HG03175 (cell line): ENCODE results near the gene LETM1.
A peak's percentile ranks its signal among the peaks of the same experiment; 100 is the strongest.
"Not testable (repeated sequence)": the region's sequence is repeated elsewhere in the genome, so short reads cannot be mapped to it uniquely, and the experiment has no call there.

ENCODE experiments used
- ATAC-seq: cut with Tn5 transposase; IDR thresholded peaks from one replicate; pipeline ENCODE4 v1.9.1; 2021; ENCODE audit warnings: mild to moderate bottlenecking, moderate library complexity; ENCODE audit not compliant: unreplicated experiment

LETM1 gene

DNA sequence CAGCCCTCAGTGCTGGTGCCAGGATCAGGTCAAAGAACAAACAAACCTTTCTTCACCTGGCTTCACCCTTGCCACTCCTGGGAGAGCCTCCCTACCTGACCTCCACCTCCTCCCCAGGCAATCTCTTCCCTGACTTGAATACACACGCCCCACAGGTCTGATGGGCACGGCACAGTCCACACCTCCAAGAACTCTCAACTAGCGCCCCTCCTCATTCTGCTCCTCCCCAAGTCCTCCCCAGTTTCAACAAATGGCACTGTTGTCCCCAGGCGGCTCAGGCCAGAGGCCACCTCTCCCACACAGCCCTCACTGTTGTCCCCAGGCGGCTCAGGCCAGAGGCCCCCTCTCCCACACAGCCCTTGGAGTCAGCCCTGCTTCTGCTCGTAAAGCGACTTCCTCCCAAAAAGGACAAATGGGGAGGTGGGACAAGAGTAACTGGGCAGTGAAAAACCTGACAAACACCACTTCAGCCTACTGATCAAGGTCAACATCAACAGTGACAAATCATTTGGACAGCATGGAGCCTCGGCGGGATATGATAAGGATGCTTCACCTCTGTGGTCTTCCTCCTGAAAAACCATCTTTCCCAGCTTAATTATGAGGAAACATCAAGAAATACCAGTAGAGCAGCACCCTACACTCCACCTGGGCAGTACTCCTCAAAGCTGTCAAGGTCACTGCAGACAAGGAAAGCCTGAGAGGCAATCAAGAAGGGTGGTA is 2.9 kb downstream of the LETM1 start:
- ATAC-seq = no peak

DNA sequence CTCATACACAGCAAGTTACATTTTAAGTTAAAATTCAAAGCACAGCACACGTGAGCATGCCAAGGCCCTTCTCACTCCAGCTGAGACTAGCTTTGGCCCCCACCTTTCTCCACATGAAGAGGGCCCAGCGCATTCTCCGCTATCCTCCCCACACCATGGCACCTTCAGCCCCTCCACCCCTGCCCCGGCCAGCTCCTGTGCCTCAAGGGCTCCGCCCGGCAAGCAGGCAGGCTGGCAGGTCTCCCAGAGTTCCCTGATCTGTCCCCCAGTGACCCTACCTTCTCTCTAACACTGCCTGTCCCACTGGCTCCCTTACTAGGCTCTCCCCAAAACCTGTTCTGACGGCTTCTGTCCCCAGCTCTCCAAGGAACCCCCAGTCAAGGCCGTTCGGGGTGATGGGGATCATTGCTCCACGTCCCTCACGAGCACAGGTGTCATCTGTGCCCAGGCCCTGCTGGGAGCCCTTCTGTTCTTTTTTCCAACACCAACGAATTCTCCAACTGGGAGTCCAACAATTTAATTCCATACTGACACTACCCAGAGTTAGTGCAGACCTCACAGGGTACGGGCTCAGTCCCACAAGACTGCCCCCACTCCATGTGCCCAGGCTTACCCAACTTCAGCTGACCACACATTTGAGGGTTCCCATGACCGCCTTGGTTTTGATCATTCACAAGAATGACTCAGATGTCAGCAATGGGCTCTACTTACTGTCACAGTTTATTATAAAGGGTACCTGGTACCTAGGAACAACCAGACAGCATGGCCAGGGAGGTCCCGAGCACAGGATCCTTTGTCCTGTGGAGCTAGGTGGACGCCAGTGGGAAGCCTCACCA is 4.2 kb downstream of the LETM1 start:
- no peak for ATAC-seq

DNA sequence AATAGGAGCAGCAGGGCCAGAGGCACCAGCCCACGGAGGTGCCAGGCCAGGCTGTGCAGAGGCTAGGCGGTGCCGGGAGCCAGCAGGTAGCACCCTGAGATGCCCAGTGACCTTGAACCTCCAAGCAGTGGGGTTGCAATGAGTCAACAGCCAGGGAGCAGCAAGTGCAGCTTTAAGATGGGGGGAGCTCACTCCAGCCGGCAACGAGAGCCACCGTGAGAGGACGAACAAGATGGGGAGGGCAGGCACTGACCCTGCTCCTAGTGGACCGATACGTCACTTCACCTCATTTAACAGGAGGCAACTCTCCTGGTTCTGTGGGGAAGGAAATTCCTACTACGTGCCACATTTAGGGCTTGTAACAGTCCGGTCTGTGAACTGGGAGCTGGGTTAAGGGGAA is 4.8 kb downstream of the LETM1 start:
- ATAC-seq = no peak

DNA sequence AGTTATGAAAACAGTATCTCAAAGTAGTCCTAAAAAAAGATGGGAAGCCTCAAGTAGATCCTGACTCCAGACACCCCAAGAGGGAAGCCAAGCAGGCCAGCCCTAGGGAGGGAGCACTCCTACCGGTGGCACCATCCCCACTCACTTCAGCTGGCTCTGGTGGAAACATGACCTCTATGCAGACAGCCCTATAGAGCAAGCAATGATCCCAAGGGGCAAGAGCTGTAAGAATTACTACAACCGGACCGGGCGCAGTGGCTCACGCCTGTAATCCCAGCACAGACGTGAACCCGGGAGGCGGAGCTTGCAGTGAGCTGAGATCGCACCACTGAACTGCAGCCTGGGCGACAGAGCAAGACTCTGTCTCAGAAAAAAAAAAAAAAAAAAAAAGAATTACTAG is 5.7 kb downstream of the LETM1 start:
- ATAC-seq = no peak

DNA sequence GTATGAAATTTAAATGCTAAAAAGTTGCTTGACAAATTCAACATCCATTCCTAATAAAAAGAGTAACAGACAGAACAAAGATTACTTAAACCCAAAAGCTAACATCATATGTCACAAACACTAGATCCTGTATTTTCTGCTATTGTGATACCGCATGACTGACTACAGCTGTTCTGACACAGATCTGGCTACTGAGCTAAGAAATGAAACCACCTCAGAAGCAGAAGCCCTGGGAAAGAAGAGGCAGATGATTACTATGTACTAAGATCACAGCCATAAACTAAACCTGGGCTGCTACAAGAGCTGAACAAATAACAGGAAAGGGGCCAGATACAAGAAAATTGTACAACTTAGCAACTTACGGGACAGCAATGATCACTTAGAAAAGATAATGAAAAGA is 9.4 kb downstream of the LETM1 start:
- no peak for ATAC-seq

DNA sequence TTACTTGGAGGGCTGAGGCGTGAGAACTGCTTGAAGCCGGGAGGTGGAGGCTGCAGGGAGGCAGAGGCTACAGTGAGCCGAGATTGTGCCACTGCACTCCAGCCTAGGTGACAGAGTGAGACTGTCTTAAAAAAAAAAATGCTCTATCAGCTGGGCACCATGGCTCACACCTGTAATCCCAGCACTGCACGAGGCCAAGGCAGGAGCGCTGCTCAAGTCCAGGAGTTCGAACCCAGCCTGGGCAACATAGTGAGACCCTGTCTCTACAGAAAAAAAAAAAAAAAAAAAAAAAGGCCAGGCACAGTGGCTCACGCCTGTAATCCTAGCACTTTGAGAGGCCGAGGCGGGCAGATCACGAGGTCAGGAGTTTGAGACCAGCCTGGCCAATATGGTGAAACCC is 11.3 kb downstream of the LETM1 start:
- not testable (repeated sequence) for ATAC-seq

DNA sequence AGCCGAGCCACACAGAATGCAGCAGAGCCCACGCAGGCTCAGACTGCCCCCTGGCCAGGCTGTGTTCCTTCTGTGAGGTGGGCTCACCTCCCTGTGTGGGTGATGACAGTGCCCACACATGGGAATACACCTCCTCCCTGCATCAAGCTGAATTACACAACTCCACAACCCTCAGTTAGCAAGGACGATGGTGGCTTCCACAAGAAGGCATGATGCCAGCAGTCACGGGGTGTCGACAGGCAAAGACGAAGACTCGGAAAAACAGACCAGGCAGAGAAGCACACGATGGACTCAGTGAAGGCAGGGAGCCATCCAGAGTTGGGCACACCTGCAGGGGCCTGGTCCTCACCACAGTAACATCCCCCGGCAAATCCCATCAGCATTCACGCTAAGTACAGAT is 12.1 kb downstream of the LETM1 start:
- ATAC-seq = no peak

DNA sequence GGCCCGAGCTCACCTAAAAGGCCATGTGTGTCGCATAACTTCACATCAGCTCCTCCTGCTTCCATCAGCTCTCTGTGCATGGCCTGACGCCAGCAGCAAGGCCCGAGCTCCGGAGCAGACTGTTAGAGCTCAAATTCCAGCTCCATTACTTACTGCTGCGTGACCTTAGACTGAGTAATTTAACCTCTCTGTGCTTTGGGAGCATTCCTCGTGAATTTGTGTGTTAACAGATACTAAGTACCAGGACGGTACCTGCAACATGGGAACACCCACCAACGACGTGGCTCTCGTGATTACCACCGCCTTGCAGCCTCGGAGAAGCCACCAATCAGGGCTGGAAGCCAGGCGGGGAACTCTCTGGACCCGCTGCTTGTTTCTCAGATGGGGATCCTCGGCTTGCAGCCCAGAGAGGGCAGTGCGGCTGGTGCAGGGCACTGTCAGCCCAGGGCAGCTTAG is 12.9 kb downstream of the LETM1 start:
- ATAC-seq = no peak

DNA sequence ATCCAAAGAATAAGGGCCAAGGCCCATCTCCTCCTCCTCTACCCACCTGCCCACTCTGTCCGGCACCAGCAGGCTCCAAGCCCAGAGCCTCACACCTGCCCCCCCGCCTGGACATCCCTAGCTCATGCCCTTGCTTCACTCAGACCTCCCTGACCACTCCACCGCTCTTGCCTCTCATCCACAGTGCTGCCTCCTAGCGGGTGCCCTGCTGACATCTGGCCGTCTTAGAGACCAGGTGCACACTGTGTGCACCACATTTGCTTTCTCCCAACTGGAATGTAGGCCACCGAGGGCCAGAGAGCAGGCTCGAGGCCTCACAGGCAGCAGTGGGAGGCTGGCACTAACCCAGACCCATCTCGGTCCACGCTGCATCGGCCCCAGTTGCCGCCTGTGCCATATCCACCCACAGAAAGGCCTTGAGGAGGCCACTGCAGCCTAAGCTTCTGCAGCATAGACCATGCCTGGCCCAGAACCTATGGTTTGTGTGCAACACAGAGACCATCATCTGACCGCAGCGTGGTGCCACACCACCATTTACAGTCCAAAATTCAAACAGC is 13.5 kb downstream of the LETM1 start:
- no peak for ATAC-seq

DNA sequence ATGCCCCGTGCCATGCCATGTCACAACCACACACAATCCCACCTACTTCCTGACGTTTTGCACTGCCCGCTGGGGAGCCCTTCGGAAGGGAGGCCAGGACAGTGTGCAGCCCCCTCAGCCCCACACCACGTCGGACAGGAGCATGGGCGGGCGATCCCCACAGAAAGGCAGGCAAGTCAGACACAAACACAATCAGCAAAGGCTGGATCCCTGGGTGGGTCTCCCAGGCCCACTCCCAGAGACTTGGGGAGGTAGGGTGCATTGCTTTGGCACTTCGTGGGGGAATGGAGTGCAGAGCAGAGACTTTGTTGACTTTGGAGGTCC is 14.1 kb downstream of the LETM1 start:
- ATAC-seq = no peak

DNA sequence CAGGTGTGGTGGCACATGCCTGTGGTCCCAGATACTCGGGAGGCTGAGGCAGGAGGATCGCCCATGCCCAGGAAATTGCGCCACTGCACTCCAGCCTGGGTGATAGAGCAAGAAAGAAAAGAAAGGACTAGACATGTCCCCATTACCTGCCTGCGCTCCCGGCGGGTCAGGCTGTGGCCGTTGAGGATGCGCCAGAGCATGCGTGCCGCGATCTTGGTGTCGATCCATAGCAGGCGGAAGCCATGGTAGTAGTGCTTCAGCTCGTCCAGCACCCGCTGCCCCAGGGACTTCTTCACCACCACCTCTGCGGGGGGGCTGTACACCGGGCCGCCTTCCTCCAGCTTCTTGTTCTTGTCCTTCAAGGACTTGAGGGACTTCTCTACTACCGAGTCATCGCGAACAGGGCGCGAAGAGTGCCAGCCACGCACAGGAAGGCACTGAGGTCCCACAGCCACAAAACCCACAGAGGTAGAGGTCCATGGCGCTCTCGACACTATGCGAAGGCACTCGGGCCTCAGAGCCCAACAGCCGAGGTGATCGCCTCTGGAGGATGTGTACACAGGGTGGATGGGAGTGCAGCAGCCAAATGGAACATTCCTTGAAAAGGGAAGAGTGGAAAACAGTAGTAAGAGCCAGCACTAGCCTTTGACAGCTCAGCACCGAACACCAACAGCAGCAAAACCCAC is 14.6 kb downstream of the LETM1 start:
- no peak for ATAC-seq

DNA sequence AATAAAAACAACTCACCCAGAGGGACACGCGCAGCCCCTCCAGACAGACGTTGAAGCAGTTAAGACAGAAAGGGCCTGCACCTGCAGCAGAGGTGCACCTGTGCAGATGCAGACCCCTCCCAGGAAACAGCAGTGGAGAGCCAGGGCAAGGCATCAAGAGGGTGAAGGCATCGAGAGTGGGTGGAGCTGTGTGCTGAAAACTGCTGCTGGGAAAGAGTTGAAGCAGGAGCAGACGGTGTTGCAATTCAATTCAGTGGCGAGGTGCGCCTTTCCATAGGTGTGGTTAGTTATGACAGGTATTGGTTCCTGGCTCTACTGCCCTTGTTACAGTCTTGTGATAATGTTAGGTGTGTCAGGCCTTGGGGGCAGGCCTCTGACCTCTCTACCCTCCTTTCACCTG is 16.7 kb downstream of the LETM1 start:
- ATAC-seq = no peak

DNA sequence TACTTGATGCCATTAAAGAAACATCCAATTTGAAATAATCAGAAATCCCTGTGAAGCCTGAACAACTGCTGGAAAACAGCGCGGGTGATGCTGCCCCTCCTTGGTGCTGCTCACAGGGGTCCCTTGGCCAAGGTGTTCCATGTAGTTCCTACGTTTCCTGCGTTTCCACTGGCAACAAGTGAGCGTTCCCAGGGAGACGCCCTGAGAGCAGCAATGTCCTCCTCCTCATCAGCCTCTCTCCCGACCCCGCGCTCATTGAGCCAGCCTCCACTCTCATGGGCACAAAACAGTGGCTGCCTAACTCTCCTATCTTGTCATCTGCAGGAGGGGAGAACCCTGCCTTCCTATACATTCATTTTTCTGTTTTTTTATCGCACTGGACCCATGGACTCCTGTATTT is 18.9 kb downstream of the LETM1 start:
- no peak for ATAC-seq

DNA sequence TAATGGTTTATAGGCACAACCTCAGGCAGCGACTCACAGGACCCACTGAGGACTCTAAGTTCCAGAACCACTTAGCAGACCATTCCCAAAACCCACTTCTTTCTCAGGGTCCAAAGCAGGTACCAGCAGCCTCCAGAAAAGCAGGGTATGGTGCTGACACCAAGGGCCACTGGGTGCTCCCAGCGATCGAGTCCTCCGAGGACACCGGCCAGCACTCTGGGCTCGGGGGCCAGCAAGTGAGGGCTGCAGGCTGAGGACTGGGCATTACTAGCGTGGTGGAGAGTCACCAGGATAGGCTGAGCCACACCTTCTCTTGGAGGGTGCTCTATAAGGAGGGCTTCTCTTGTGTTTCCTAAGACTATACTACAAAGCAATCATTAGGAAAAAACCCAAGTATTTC is 19.3 kb downstream of the LETM1 start:
- ATAC-seq = no peak

DNA sequence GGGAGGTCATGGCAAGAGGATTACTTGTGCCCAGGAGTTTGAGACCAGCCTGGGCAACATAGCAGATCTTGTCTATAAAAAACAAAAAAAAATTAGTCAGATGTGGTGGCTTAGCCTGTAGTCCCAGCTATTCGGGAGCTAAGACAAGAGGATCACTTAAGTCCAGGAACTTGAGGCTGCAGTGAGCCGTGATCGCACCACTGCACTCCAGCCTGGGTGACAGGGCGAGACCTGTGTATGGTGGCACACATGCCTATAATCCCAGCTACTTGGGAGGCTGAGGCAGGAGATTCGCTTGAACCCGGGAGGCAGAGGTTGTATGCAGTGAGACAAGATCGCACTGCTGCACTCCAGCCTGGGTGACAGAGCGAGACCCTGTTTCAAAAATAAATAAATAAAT is 20.1 kb downstream of the LETM1 start:
- ATAC-seq = not testable (repeated sequence)

DNA sequence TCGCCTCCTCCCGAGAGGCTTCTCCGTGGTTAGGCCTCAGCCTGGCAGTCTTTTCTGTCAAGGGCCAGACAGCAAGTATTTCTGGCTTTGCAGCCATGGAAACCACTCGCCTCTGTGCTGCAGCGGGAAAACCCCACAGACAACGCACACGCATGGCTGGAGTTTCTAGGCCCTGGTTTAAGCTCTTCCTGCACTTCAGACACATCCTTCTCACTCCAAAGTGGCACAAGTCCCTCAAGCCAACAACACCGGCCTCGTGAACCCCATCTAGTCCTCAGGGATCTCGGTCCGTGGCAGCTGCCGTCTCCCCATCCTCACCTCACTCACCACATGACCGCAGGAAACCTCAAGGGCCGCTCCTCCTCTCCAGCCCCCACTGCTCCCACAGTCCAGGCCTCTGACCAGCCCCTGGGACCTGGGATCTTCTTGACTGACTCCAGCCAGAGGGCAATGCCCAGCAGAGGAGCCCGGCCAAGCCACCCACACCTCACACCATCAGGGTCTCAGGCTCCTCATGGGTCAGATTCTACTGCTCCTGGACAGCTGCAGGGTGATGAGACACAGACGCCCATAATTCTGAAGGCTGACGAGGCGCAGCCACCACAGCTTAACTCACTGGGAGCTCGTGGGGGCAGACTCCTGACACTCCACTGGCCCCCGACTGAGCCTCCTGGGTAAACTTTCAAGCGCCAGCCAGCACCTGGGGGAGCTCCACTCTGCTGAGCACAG is 21.7 kb downstream of the LETM1 start:
- peak; percentile 65 for ATAC-seq

DNA sequence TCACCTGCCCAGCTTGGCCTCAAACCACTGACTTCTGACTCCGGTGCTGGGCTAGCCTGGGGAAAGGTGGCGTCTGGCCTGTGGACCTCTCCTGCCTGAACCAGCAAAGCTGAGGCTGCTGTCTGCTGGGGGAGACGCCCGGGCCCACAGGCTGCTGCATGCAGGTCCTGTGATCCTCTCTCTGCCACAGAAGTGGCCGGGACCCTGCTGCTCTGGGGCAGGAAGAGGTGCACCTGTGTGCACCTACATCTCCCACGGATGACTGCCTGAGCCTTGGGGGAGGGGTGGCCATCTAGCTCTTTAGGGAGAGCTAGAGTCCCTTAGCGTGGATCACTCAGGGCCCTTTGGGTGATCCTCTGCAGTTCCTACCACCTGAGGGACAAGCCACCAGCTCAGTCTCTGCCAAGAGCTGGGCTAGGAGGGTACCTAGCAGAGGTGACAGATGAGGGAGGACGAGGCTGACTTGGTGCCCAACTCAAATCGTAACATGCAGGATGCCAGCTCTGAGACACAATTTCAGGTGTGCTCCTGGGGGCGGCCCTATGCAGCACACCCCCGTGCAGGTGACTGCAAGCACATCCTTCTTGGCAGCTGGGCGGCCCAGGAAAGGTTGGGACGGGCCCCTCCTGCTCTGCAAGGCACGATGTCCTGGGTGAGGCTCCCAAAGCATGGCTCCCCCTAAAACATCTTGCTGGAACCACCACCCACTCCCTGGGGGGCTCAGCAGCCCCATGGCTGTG is 22.5 kb downstream of the LETM1 start:
- no peak for ATAC-seq

DNA sequence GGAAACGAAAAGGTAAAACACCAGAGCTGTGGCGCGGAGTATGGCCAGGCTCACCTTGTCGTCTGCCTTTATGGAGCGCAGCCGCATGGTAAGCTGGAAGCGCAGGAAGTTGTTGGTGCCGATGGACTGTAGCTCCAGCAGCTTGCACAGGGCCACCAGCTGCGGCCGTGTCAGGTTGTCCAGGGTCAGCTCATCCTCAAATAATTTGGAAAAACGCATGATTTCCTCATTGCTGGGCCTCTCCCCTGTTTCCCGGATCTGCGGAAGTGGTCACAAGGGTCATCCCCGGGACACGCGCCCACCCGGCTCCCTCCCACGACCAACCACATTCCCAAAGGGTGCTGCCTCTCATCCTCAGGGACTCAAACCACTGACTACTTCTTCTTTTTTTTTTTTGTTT is 23.3 kb downstream of the LETM1 start:
- ATAC-seq = no peak

DNA sequence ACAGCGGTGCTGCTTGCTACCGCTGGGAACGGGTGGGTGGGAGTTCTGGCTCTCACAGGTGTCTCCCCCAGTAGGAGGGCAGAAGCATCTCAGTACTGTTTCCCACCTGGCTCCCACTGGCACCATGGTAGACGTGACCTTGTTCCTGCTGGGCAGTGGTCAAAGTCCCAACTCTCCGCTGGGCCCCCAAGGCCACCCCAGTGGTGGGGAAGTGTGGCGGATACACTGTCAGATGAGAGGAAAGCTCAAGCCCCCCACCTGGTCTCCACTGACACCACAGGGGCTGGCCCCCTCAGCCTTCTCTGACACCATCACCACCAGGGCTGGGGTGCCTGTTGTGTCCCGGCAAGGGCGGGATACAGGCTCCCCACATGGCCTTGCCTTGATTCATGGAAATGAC is 24.6 kb downstream of the LETM1 start:
- no peak for ATAC-seq

DNA sequence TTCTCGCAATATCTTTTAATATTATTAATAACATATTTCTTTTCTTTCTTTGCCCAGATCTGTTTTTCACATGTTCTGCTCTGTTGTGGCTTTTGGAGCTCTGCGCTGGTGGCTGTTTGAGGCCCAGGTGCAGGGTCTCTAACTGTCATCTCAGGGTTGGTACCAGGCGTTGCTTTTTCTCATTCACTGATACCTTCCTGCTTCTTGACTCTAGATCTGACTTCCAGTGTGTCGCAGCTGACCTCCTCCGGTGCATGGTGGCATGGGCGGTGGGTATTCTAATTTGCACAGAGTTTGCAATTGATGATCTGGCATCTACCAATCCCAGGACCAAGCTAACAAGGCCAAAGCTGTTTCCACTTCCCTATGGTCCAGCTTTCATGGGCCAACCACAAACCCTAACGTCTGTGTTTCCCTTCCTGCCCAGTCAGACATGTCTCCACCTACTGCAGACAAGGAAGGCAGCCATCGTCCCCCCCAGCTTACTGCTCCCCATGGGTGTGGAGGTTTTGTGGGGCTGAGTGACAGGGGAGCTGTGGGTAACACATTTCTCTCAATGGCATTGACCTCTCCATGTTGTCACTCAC is 25.2 kb downstream of the LETM1 start:
- no peak for ATAC-seq
